Stimulated activated CD4-positive, alpha-beta T cell treated with anti-CD3 and anti-CD28 coated beads, Interleukin-15, amount 100 ng/mL, for 24 hours (primary cell): ENCODE data around the gene NUBP1.

Experiments
- DNase-seq: peaks from one replicate; pipeline ENCODE4 v3.0.0-alpha.2; 2020

NUBP1 gene

DNA sequence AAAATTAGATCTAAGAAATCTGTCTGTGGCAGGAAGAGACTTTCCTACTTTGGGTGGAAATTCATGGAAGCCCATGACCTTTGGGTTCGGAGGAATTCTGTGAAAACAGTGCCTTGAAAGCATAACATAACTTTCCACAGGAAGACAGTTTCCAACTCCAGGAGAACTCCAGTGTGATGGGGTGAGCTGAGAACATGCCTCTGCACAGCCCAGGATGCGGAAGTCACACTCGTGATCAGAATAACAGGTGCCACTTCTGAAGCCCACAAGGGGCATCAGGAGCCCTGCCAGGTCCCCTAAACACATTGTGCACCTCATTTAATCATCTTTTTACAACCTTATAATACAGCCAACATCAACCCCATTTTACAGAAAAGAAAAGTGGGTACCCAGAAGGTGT lies 65.2 kb downstream of the NUBP1 start:
- no peak for DNase-seq

GRCh38 chr16:10809706-10810105 lies 66.1 kb downstream of the NUBP1 start:
- no peak for DNase-seq

- no peak for DNase-seq
Observed at GRCh38 chr16:10812312-10813098, 68.9 kb downstream of the NUBP1 start.

- DNase-seq, result no peak
Observed at GRCh38 chr16:10813099-10813455, 69.4 kb downstream of the NUBP1 start.

GRCh38 chr16:10817514-10817913 lies 73.9 kb downstream of the NUBP1 start:
- no peak for DNase-seq

DNA sequence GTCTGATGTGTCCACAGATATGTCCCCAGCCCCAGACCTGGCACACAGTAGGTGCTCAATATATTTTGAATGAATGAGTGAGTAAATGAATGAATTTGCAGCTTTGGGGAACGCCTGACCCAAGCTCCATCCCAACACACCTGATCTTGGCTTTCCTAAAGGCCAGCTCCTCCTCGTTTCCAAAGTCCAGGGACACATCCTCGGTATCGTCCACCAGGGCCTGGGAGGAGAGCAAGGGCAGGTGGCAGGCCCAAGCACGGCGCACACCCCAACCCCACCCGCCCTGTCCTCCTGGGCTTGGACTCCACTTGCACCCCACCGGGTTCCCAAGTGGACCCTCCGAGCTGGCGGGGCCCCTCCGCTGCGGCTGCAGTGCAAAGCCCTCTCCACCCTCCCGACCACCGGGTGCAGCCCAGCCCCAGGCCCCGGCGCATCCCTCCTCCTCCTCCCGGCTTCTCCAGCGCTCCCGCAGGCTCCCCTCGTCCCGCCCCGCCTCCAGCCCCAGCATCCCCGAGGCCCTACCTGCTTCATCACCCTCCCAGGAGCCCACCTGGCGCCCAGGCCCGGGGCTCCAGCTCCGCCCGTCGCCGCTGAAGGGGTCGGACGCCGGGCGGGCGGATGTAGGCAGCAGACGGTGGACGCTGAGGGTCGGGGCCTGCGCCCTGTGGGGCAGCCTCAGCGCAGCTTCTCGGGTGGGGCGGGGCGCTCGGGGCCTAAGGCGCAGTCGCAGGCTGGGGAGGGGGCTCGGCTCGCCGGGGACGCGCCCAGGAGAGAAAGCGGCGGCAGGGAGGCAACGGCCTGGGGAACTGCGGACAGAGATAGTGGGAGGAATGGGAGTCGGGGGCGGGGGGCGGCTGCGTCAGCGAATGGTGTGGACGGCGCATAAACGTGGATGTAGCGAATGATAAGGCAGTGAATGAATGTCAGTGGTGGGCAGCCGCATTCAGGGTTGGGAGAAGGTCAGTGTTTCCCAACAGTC lies 74.6 kb downstream of the NUBP1 start, which contains the start of gene TVP23A:
Gene TVP23A, minus strand, starts transcription at position 832 of the 979 bp plus-strand sequence. Its CDS starts 301 bp downstream, at position 531.
- no peak for DNase-seq
